DND-41 (cell line): Measurements from ENCODE around the gene MTSS2.

ENCODE experiments used
- ATAC-seq: fragments of 200-7000 bp; cut with Tn5 transposase; 3 replicates; pipeline ENCODE4 v1.9.1; 2021; ENCODE audit warnings: low read depth; ENCODE audit not compliant: insufficient read depth
- DNase-seq: peaks from one replicate; pipeline ENCODE4 v3.0.0-alpha.2; 2020
- H2AFZ ChIP-seq: 2 replicates; pipeline ENCODE4 v1.6.0; 2012; ENCODE audit warnings: low read depth, low read length
- H3K27ac ChIP-seq: 2 replicates; pipeline ENCODE4 v1.5.1; 2012; ENCODE audit warnings: low read length, inconsistent platforms
- H3K27me3 ChIP-seq: fragments of 200-600 bp; sonication (generic); 2 replicates; pipeline ENCODE4 v1.6.0; 2012; ENCODE audit warnings: low read length, mild to moderate bottlenecking, inconsistent platforms; ENCODE audit not compliant: insufficient read depth, poor library complexity
- H3K36me3 ChIP-seq: 2 replicates; pipeline ENCODE4 v1.5.1; 2012; ENCODE audit warnings: low read length, inconsistent platforms; ENCODE audit not compliant: insufficient read depth
- H3K4me1 ChIP-seq: 2 replicates; pipeline ENCODE4 v1.5.1; 2012; ENCODE audit warnings: mild to moderate bottlenecking, low read length; ENCODE audit not compliant: insufficient read depth
- H3K4me2 ChIP-seq: 2 replicates; pipeline ENCODE4 v1.6.0; 2012; ENCODE audit warnings: mild to moderate bottlenecking, moderate library complexity, low read length, inconsistent platforms; ENCODE audit not compliant: insufficient read depth
- H3K4me3 ChIP-seq, 2 experiments: fragments of 200-600 bp in 1 of 2; shearing (Covaris generic) in 1 of 2; 2 replicates each; pipeline ENCODE4 v1.5.1; 2012 to 2016; ENCODE audit warnings: inconsistent platforms in 2 of 2, low read length in 2 of 2, mild to moderate bottlenecking in 2 of 2, low read depth in 1 of 2, moderate library complexity in 1 of 2
- H3K79me2 ChIP-seq: 2 replicates; pipeline ENCODE4 v1.6.0; 2012; ENCODE audit warnings: low read length, inconsistent platforms; ENCODE audit not compliant: insufficient read depth
- H3K9ac ChIP-seq: 2 replicates; pipeline ENCODE4 v1.6.0; 2012; ENCODE audit warnings: low read depth, mild to moderate bottlenecking, inconsistent platforms, low read length, moderate library complexity
- H3K9me3 ChIP-seq: 2 replicates; pipeline ENCODE4 v1.5.1; 2012; ENCODE audit warnings: low read length, moderate library complexity, mild to moderate bottlenecking, inconsistent platforms; ENCODE audit not compliant: insufficient read depth, severe bottlenecking
- H4K20me1 ChIP-seq: 2 replicates; pipeline ENCODE4 v1.6.0; 2012; ENCODE audit warnings: low read length; ENCODE audit not compliant: insufficient read depth
- EZH2 ChIP-seq: IDR thresholded peaks from 3 replicates; pipeline ENCODE4 v1.6.1; 2012; ENCODE audit warnings: borderline replicate concordance, low read depth, mild to moderate bottlenecking, moderate library complexity, low read length, inconsistent platforms; ENCODE audit not compliant: severe bottlenecking
- TF ChIP-seq, protein P1 (sequence below): IDR thresholded peaks from 2 replicates; pipeline ENCODE4 v1.5.1; 2012; ENCODE audit warnings: borderline replicate concordance, low read length, moderate library complexity, mild to moderate bottlenecking; ENCODE audit not compliant: poor library complexity, severe bottlenecking; ENCODE audit errors: extremely low read depth

Gene MTSS2

DNA sequence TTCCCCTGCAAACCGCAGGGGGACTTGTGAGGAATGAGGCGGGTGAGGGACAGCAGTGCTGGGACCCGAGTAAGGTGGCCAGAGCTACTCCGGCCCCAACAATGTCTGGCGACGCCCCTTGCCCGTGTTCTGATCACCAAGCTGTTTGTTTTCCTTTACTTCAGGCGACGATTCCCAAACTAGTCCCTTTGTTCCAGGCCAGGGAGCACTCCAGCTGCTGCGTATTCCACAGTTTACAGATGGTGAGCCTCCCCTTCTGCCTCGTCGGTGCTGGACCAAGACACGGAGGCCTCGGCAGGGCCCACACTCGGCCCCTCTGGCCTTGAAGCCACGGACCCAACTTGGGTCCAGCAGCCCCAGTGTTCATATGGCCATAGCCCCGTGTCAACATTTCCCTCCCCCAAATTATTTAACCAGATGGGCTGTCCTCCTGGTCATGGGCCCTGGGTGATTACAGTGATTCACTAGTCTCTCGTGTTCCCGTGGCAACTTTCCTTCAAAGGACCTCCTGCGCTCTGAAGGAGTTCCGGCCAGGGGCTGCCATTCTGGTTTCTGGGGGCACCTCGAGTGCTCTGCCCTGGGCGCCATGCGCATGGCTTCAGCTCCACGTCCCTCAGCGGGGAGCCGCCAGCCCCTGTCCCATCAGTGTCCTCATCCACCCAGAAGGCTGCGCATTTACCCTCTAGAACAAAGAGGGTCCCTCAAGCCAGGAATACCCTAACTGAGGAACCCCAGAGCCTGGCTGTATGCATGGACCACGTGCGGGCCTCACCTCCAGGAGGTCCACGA, 24.8 kb upstream of the MTSS2 start:
- Histone ChIP-seq H3K27ac (no peak overlapping the region), H3K79me2 (no peaks in the 10 kb centered on the region), H3K4me2 (no peak overlapping the region), H2AFZ (no peak overlapping the region), H3K27me3 (no peaks in the 10 kb centered on the region), H3K4me1 (no peaks in the 10 kb centered on the region), H3K4me3 (no peak overlapping the region), H4K20me1 (peaks cover 15% of the 10 kb centered on the region), H3K9ac (no peak overlapping the region), H3K36me3 (peaks cover 15% of the 10 kb centered on the region; the same call in 1 of the 2 replicates), H3K9me3 (no peaks in the 10 kb centered on the region)
- ATAC-seq (no peak), DNase-seq (no peak)
- TF ChIP-seq EZH2 = no peak
- TF ChIP-seq, protein P1, sequence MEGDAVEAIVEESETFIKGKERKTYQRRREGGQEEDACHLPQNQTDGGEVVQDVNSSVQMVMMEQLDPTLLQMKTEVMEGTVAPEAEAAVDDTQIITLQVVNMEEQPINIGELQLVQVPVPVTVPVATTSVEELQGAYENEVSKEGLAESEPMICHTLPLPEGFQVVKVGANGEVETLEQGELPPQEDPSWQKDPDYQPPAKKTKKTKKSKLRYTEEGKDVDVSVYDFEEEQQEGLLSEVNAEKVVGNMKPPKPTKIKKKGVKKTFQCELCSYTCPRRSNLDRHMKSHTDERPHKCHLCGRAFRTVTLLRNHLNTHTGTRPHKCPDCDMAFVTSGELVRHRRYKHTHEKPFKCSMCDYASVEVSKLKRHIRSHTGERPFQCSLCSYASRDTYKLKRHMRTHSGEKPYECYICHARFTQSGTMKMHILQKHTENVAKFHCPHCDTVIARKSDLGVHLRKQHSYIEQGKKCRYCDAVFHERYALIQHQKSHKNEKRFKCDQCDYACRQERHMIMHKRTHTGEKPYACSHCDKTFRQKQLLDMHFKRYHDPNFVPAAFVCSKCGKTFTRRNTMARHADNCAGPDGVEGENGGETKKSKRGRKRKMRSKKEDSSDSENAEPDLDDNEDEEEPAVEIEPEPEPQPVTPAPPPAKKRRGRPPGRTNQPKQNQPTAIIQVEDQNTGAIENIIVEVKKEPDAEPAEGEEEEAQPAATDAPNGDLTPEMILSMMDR = no peak

DNA sequence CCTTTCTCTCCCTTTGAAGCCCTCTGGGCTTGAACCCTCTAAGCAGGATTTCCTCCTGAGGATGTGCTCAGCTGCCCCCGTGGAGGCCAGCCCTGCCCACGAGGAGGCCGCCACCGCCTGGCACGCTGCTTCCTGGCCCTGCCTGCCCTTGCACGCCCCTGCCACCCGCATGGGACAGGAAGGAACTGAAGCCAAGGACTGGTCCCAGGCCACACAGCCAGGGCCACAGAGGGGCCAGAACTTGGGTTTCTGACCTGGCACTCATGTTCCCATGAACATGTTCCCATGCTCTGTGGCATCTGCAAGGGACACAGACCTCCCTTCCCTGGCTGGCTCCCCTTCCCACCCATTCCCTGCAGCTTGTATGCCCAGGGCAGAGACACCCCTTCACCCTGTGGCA, 24.1 kb upstream of the MTSS2 start:
- Histone ChIP-seq H2AFZ (no peak overlapping the region), H3K27ac (no peak overlapping the region), H3K4me1 (no peaks in the 10 kb centered on the region), H3K4me2 (no peak overlapping the region), H3K4me3 (no peak overlapping the region), H3K27me3 (no peaks in the 10 kb centered on the region), H4K20me1 (peaks cover 17% of the 10 kb centered on the region), H3K9me3 (no peaks in the 10 kb centered on the region), H3K79me2 (no peaks in the 10 kb centered on the region), H3K36me3 (peaks cover 15% of the 10 kb centered on the region; the same call in 1 of the 2 replicates), H3K9ac (no peak overlapping the region)
- no peak for DNase-seq
- TF ChIP-seq, protein P1 = no peak
- TF ChIP-seq EZH2 = no peak
- ATAC-seq = no peak

DNA sequence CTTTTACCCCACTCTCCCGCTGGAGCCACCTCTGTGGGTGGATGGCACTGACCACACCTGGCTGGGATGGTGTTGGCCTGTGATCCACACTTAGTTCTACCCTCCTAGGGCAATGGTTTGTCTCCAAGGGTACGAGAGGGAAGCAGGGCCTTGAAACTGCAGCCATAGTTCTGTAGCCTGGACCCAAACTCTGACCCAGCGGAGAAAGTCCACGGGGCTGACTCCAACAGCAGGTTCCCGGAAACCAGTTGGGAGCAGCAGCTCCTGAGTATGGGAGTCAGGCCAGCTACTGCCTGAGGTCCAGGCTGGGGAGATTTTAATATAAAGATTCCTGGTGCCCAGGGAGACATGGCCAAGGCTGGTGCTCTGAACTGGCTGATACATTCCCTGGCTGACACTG, 23.6 kb upstream of the MTSS2 start:
- H3K27me3 ChIP-seq = no peaks in the 10 kb centered on the region
- H3K4me2 ChIP-seq = no peak overlapping the region
- no peak overlapping the region for H3K4me3 ChIP-seq
- DNase-seq (no peak), ATAC-seq (no peak)
- peaks cover 15% of the 10 kb centered on the region; the same call in 1 of the 2 replicates for H3K36me3 ChIP-seq
- H3K4me1 ChIP-seq = no peaks in the 10 kb centered on the region
- no peak overlapping the region for H3K9ac ChIP-seq
- H3K79me2 ChIP-seq = no peaks in the 10 kb centered on the region
- no peaks in the 10 kb centered on the region for H3K9me3 ChIP-seq
- TF ChIP-seq EZH2 = no peak
- TF ChIP-seq, protein P1 = no peak
- no peak overlapping the region for H2AFZ ChIP-seq
- H4K20me1 ChIP-seq = peaks cover 17% of the 10 kb centered on the region
- no peak overlapping the region for H3K27ac ChIP-seq
